Kidney glomerular epithelial cell (primary cell): ENCODE data around the gene RAB35.
"Not testable (repeated sequence)": the region's sequence is repeated elsewhere in the genome, so short reads cannot be mapped to it uniquely, and the experiment has no call there.

Source experiments
- DNase-seq: peaks from one replicate; lab custom pipeline; 2025; lab: John Stamatoyannopoulos, UW

The RAB35 gene

GRCh38 chr12:120060717-120061116, 55.8 kb downstream of the RAB35 start:
- DNase-seq, result no peak

GRCh38 chr12:120060196-120060595, 56.4 kb downstream of the RAB35 start:
- no peak for DNase-seq

GRCh38 chr12:120056739-120057138, 59.8 kb downstream of the RAB35 start:
- no peak for DNase-seq

GRCh38 chr12:120055231-120056000, 61.1 kb downstream of the RAB35 start:
- DNase-seq, result no peak

- no peak for DNase-seq
Measured at GRCh38 chr12:120054293-120054692, 62.3 kb downstream of the RAB35 start.

GRCh38 chr12:120051535-120051934, 65.0 kb downstream of the RAB35 start:
- no peak for DNase-seq

GRCh38 chr12:120049426-120049825, 67.1 kb downstream of the RAB35 start:
- no peak for DNase-seq

GRCh38 chr12:120048263-120048662, 68.3 kb downstream of the RAB35 start:
- DNase-seq, result no peak

GRCh38 chr12:120047072-120047471, 69.5 kb downstream of the RAB35 start:
- peak; percentile 5 for DNase-seq

GRCh38 chr12:120045367-120045766, 71.2 kb downstream of the RAB35 start:
- not testable (repeated sequence) for DNase-seq
